LHCN-M2 (cell line): ENCODE measurements around the gene EHD3. TPM values are rescaled to one million over a fixed set of nuclear protein-coding genes. Genes with fewer than 3 reads are reported as not detected.
A peak's percentile ranks its signal among the peaks of the same experiment; 100 is the strongest.

ENCODE experiments used
- DNase-seq: peaks from one replicate; pipeline ENCODE4 v3.0.0-alpha.2; 2012; ENCODE audit warnings: low read depth
- polyA plus RNA-seq: library from polyadenylated mRNA; unstranded; fragments of >200 nt; gene quantifications from one replicate; pipeline ENCODE4 v1.2.1, GENCODE V29; 2012; ENCODE audit warnings: missing spikeins
- total RNA-seq: library from RNA; depleted of rRNA; stranded (reverse); fragments of >200 nt; gene quantifications from 2 replicates; pipeline ENCODE4 v1.2.3, GENCODE V29; 2014; rRNA removed

EHD3 gene
- total RNA-seq, result 9.1 and 10.9 TPM in 2 replicates
- 7.2 TPM for polyA plus RNA-seq

- peak; percentile 89 for DNase-seq
Observed at GRCh38 chr2:31233741-31234682, at the start of gene EHD3. TSS of gene EHD3 (plus strand) at chr2:31234152. CDS start at chr2:31234622, 470 bp downstream.

GRCh38 chr2:31187166-31187565, 46.8 kb upstream of the EHD3 start:
- no peak for DNase-seq

GRCh38 chr2:31188131-31188530, 45.8 kb upstream of the EHD3 start:
- no peak for DNase-seq

GRCh38 chr2:31189141-31189540, 44.8 kb upstream of the EHD3 start:
- DNase-seq, result no peak

GRCh38 chr2:31190188-31190587, 43.8 kb upstream of the EHD3 start:
- DNase-seq, result no peak

- DNase-seq, result no peak
Observed at GRCh38 chr2:31191931-31192330, 42.0 kb upstream of the EHD3 start.

- no peak for DNase-seq
Observed at GRCh38 chr2:31192396-31192795, 41.6 kb upstream of the EHD3 start.

- no peak for DNase-seq
Observed at GRCh38 chr2:31192851-31193392, 41.0 kb upstream of the EHD3 start.

GRCh38 chr2:31193806-31194205, 40.1 kb upstream of the EHD3 start:
- no peak for DNase-seq

GRCh38 chr2:31196622-31197021, 37.3 kb upstream of the EHD3 start:
- no peak for DNase-seq

GRCh38 chr2:31197166-31197565, 36.8 kb upstream of the EHD3 start:
- no peak for DNase-seq

- no peak for DNase-seq
Observed at GRCh38 chr2:31197669-31198068, 36.3 kb upstream of the EHD3 start.

- DNase-seq, result no peak
Observed at GRCh38 chr2:31199206-31199605, 34.7 kb upstream of the EHD3 start.

- DNase-seq, result no peak
Observed at GRCh38 chr2:31200972-31201371, 33.0 kb upstream of the EHD3 start.

- no peak for DNase-seq
Observed at GRCh38 chr2:31202041-31202440, 31.9 kb upstream of the EHD3 start.

- DNase-seq, result no peak
Observed at GRCh38 chr2:31202833-31203232, 31.1 kb upstream of the EHD3 start.

- DNase-seq, result no peak
Observed at GRCh38 chr2:31203916-31204315, 30.0 kb upstream of the EHD3 start.

GRCh38 chr2:31204783-31205182, 29.2 kb upstream of the EHD3 start:
- no peak for DNase-seq

- DNase-seq, result no peak
Observed at GRCh38 chr2:31205186-31205585, 28.8 kb upstream of the EHD3 start.

GRCh38 chr2:31205613-31206012, 28.3 kb upstream of the EHD3 start:
- DNase-seq, result no peak

- DNase-seq, result no peak
Observed at GRCh38 chr2:31207790-31208189, 26.2 kb upstream of the EHD3 start.

- DNase-seq, result no peak
Observed at GRCh38 chr2:31208240-31208639, 25.7 kb upstream of the EHD3 start.
